T-helper 2 cell treated with Interferon-gamma antibody and Interleukin-4, amounts not matched to agents 100 ng/mL and 5 ng/mL, for 36 hours (primary cell): ENCODE data around the gene SURF1. TPM values are rescaled to one million over a fixed set of nuclear protein-coding genes. Genes with fewer than 3 reads are reported as not detected.
"Not testable (repeated sequence)": the region's sequence is repeated elsewhere in the genome, so short reads cannot be mapped to it uniquely, and the experiment has no call there.

Experiments
- intact Hi-C: fragments of 100-400 bp; cut with micrococcal nuclease; formaldehyde crosslinking; loops from one replicate; pipeline ENCODE4 v1.15.1; 2023
- total RNA-seq: library from RNA; stranded (reverse); gene quantifications from 2 replicates; pipeline ENCODE4 v1.2.3, GENCODE V29; 2022

Gene SURF1, protein sequence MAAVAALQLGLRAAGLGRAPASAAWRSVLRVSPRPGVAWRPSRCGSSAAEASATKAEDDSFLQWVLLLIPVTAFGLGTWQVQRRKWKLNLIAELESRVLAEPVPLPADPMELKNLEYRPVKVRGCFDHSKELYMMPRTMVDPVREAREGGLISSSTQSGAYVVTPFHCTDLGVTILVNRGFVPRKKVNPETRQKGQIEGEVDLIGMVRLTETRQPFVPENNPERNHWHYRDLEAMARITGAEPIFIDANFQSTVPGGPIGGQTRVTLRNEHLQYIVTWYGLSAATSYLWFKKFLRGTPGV
- 40.3 and 40.9 TPM in 2 replicates for total RNA-seq

GRCh38 chr9:133356391-133357091 lies at the start of gene SURF1, which contains the start of gene SURF2:
Gene SURF1, minus strand, starts transcription at chr9:133356487. Its CDS starts 34 bp downstream, at chr9:133356453.
Gene SURF2, plus strand, starts transcription at chr9:133356550. Its CDS starts 43 bp downstream, at chr9:133356593.
- intact Hi-C loops = loop anchor here (1.0 to 5.0 kb wide), 3 partner anchors 8 to 61 kb away; partner anchors contain the start of genes MED22, REXO4 and RPL7A

GRCh38 chr9:133405508-133406438 lies 49.5 kb upstream of the SURF1 start:
- intact Hi-C loops = no loop called here

DNA sequence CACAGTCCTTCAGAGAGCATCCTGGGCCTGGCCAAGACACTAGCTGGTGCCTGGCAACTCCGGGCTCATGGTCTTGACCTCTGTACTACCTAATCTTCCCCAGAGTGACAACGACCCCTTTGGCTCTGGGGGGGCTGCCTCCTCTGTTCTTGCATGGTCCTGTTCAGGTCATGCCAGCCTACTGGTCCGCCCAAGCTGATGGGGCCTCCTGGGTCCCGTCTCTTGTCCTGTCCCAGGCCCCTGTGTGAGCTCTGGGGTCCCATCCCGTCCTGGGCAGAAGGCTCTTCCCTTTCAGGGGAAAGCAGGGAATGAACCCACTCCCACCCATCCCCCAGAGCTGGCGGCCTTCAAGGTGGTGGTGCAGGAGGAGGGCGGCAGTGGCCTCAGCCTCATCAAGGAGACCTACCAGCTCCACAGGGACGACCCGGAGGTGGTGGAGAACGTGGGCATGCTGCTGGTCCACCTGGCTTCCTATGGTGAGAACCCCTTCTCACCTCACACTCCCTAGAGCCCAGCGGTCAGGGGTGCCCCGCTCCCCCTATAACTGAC lies 48.2 kb upstream of the SURF1 start:
- intact Hi-C loops = no loop called here

DNA sequence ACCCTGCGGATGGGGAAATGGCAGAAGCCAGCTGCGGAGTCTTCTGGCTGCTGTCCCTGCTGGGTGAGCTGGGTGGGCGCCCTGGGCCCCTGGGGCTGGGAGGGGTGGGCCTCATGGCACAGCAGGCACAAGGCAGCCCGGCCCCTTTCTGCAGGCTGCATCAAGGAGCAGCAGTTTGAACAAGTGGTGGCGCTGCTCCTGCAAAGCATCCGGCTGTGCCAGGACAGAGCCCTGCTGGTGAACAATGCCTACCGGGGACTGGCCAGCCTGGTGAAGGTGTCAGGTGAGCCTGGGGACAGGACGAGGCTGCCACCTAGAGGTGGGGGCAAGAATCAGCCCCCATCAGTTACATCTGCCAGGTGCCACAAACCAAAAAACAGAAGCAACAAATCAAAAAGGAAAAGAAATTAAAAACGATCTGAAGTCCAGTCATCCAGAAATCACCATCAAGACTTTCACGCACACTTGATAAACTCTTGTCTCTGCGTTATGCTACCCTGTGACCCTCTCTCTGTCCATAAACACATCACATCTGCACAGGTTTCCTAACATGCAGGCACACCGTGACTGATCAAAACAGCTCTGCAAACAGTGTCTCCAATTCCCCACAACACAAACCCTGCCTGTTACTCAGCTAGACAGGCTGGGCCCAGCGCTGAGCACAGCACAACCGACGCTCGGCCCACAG lies 47.6 kb upstream of the SURF1 start:
- intact Hi-C loops = no loop called here

GRCh38 chr9:133402689-133403088 lies 46.4 kb upstream of the SURF1 start:
- intact Hi-C loops = no loop called here

DNA sequence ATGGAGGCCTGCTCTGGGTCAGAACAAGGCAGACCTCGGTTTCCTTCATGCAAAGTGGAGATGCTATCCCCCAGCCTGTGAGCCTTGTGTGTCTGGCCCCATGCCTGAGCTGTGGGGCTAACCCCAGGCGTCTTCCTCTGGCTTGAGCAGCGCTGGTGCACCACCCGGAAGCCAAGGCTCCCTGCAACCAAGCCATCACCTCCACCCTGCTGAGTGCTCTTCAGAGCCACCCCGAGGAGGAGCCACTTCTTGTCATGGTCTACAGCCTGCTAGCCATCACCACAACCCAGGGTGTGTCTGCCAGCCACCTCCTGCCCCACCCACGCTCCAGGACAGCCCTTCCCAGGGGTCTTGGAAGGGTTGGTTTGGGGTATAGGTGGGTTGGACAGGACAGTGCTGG lies 45.3 kb upstream of the SURF1 start:
- intact Hi-C loops = no loop called here

- intact Hi-C loops = no loop called here
These were observed 44.0 kb upstream of the SURF1 start for GRCh38 chr9:133400292-133400691.

GRCh38 chr9:133397895-133398294 lies 41.6 kb upstream of the SURF1 start:
- intact Hi-C loops = no loop called here

DNA sequence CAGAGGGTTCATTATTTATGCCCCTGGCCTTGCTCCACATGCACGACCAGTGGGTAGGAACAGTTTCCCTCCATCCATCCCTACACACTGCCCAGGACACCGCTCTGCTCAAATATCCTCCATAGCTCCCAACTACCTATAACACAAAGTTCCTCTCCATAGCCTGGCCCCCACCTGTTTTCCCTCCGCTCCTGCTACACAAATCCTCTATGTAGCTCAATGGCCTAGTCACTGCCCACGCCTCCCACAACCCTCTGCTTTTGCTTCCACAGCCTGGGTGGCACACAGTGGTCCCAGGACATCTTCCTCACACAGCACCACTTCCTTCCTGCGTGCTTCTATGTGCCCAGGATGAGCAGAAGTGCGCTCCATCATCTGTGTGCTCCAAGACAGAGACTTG lies 41.1 kb upstream of the SURF1 start:
- intact Hi-C loops = no loop called here

GRCh38 chr9:133396952-133397351 lies 40.7 kb upstream of the SURF1 start:
- intact Hi-C loops = no loop called here

DNA sequence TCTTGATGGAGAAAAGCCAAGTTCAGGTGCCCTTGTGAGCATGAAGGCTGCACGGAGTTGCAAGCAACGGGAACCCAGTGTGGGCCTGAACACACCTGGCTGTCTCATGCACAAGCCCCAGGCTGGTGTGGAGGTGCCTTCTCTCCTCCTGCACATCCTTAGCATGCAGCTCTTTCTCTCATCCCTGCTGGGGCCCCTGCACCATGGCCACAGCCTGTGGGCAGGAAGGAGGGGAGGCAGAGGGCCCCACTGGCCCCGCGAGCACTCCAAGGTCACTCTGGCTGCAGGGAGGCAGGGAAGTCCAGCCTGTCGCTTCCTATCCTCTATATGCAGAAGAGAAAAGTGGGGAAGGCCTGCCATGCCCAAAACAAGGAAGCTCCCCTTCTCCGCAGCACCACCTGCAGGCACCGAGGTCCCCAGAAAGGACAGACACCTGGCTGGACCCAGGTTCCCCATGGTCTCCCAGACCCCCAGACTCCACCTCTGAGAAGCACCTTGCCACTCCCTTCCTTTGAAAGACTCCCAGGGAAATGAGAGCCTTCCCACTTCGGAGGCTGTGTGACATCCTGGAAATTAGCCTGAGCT lies 38.5 kb upstream of the SURF1 start:
- intact Hi-C loops = no loop called here

GRCh38 chr9:133393399-133393798 lies 37.1 kb upstream of the SURF1 start:
- intact Hi-C loops = no loop called here

GRCh38 chr9:133392308-133392707 lies 36.0 kb upstream of the SURF1 start:
- intact Hi-C loops = not testable (repeated sequence)

GRCh38 chr9:133391449-133391848 lies 35.2 kb upstream of the SURF1 start:
- intact Hi-C loops = not testable (repeated sequence)

- intact Hi-C loops = no loop called here
These were observed 34.4 kb upstream of the SURF1 start for GRCh38 chr9:133390713-133391112.

DNA sequence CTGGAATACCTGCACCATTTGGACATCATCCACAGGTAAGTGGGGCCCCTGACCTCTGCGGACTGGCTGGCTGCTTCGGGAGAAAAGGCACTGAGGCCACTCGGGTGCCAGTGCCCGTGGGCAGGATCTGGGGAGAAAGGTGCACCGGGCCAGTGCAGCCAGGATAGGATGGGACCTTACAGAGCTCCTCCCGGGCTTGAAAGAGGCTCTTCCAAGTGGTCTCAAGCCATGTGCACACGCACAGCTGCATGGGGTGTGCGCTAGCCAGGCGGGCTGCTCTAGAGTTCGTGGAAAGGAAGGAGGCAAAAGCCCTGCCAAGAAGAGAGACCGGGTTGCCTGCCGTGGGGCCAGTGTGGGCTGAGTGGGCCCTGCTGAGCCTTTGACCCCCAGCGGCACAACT lies 33.3 kb upstream of the SURF1 start:
- intact Hi-C loops = no loop called here

DNA sequence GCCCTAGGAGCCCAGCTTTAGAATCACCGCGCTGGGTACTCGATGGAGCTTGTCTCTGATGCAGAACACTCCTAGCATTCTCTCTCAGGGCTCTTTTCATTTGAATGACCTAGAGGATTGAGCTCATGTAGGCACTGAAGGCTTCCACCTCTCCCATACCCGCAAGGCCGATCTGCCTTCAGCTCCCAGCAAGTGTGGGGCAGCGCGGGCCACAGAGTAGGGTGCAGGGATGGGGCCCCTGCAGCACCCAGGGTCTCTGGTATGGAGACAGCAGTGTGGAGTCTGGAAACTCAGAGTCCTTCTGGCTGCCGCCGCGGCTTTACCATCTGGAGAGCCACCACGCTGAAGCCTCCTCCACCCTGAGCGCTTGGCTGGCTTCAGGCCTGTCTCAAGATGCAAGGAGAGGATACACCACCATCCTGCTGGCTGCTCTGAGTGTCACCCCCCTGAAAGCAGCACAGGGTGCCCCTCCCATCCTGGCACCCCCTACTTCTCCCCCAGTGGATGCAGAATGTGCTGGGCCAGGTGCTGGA lies 32.8 kb upstream of the SURF1 start:
- intact Hi-C loops = no loop called here

DNA sequence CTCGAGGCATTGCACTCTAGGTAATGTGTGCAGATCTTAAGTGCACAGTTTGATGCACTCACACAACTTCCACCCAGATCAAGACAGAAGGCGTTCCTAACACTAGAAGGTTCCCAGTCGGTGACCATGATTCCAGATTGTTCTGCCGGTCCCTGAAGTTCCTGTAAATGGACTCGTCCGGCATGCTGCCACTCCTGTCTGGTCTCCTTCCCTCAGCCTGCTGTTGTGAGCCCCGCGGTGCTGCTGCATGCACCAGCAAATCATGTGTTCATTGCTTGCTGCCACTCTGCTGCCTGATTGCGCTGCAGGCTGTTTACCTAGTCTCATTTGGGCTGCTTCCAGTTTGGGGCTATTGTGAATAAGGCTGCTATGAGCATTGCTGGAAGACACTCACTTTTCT lies 31.4 kb upstream of the SURF1 start:
- intact Hi-C loops = no loop called here

- intact Hi-C loops = no loop called here
These were observed 30.1 kb upstream of the SURF1 start for GRCh38 chr9:133386338-133386737.

DNA sequence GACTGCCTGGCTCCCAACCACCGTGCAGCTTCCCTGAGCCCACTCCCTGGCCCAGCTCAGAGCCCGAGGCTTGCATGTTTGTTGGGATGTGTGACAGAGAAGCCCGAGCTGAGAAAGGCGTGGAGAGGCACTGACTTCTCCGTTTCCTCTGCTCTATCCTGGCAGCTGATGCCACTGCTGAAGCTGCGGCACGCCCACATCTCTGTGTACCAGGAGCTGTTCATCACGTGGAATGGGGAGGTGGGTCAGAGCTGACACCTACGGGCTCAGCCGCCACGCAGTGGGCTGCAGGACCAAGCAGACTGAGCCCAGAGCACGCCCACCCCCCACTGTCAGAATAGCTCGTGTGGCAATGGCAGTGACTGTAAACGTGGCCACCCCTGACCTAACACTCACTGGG lies 29.2 kb upstream of the SURF1 start:
- intact Hi-C loops = no loop called here
